Pulmonary artery endothelial cell (primary cell): ENCODE measurements around the gene PIF1. TPM values are rescaled to one million over a fixed set of nuclear protein-coding genes. Genes with fewer than 3 reads are reported as not detected.

Source experiments
- DNase-seq: peaks from one replicate; pipeline ENCODE4 v3.0.0-alpha.2; 2011; ENCODE audit warnings: low read depth, low spot score
- total RNA-seq: library from RNA; depleted of rRNA; stranded (reverse); fragments of >200 nt; gene quantifications from 2 replicates; pipeline ENCODE4 v1.2.3, GENCODE V29; 2014

PIF1 gene, protein sequence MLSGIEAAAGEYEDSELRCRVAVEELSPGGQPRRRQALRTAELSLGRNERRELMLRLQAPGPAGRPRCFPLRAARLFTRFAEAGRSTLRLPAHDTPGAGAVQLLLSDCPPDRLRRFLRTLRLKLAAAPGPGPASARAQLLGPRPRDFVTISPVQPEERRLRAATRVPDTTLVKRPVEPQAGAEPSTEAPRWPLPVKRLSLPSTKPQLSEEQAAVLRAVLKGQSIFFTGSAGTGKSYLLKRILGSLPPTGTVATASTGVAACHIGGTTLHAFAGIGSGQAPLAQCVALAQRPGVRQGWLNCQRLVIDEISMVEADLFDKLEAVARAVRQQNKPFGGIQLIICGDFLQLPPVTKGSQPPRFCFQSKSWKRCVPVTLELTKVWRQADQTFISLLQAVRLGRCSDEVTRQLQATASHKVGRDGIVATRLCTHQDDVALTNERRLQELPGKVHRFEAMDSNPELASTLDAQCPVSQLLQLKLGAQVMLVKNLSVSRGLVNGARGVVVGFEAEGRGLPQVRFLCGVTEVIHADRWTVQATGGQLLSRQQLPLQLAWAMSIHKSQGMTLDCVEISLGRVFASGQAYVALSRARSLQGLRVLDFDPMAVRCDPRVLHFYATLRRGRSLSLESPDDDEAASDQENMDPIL
- 8.8 and 14.7 TPM in 2 replicates for total RNA-seq

DNA sequence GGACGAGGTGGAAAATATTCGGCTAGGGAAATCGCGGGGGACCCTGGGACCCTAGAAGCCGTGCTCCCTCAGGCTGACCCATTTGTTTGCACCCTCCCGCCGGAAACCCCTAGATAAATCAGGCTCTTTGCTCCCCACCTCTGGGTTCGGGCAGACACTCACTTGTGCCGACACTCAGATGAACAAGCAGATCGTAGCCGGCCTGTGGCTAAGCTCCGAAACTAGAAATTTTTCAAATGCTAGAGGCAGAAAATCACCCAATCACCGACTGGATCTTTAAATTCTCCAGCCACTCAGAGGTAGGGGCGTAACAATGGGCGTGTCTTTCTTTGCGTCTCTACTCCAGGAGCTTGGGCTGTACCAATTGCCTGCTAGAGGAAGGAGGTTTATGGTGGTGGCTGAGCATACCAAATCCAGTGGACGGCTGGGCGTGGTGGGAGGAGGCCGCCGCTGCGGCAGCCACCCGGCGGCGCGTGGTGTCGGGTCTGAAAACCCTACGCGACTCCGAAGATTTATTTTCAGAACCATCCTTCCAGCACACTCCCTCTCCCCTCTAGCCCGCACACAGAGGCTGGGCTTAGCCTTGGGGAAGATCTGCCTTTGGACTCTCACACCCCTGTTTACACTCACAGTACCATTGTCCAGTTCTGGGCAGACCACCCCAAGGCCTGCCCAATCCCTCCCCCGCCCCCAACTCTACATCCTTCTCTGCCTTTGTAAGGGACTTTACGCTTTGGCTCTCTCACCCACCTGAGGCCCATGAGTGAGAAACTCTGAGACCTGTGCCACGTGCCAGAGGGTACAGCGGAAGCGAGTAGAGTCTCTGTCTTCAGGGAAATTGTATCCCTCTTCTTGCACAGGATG lies at the start of gene PIF1:
PIF1 (minus strand) TSS at position 217 of the 864 bp plus-strand sequence. CDS start 1,312 bp downstream, outside the sequence.
- peak; percentile 96 for DNase-seq

DNA sequence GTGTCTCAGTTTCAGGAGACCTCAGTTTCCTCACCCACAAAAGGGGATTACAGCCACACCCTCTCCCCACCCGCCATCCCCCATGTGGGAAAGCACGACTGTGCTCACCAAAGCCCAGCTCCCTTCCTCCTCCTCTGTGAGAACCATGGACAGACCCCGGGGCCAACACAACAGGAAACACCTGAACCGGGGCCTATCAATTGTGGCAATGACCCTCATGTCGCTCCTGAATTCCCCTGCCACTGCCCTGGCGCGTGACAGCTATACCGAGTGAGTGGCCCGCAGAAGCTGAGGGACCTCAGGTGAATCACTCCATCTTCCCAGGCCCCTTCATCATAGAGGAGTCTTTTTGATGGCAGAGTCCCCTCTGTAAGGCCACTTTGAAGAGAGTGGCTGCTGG lies 44.9 kb upstream of the PIF1 start:
- DNase-seq, result no peak

DNA sequence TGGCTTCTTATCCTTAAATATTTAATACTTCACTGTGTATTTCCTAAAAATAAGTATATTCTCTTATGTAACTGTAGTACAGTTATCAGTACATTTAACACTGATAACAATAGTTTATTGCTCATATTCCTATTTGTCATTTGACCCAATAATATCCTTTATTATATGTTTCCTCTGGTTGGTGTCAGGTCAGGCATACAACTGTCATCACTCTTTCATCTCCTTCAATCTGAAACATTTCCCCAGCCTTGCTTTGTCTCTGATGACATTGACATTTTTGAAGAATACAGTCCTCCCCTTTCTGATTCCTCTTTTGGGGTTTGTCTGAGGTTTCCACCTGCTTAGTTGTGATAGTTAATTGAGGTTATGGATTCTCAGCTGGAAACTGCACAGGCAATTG lies 44.1 kb upstream of the PIF1 start:
- no peak for DNase-seq

DNA sequence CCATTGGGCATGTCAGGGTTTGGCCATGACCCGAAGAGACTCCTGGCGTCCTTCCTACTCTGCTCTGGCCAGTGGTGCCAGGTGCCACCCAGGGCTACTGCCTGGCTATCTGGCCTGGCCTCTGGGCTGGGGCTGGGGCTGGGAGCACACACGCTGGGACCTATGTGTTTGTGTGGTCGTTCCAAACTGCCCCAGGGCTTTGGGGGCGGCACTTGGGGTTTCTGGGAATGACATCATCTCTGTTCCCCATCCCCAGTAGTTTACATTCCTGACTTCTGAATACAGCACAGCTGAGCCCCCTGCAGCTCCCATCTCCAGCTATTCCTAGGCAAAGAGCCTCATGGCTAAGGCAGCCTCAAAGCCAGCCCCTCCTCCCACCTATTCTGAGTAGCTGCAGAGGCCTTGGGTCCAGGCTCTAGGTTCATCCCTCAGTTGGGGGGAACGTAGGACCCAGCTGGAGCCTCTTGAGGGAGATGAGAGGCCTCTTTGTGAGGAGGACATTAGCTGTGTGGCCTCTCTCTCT lies 40.6 kb upstream of the PIF1 start:
- no peak for DNase-seq

DNA sequence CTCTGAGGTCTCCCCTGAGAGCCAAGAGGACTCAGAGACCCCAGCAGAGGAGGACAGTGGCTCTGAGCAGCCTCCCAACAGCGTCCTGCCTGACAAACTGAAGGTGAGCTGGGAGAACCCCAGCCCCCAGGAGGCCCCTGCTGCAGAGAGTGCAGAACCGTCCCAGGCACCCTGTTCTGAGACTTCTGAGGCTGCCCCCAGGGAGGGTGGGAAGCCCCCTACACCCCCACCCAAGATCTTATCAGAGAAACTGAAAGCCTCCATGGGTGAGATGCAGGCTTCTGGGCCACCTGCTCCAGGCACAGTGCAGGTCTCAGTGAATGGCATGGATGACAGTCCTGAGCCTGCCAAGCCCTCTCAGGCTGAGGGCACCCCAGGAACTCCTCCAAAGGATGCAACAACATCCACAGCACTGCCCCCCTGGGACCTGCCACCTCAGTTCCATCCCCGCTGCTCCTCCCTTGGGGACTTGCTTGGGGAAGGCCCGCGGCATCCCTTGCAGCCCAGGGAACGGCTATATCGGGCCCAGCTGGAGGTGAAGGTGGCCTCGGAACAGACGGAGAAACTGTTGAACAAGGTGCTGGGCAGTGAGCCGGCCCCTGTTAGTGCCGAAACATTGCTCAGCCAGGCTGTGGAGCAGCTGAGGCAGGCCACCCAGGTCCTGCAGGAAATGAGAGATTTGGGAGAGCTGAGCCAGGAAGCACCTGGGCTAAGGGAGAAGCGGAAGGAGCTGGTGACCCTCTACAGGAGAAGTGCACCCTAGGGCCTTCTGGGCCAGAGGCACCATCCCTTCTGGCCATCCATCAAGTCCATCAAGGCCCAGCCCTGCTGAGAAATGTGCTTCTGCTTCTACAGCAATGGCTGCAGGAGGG lies 39.9 kb upstream of the PIF1 start:
- DNase-seq, result no peak

DNA sequence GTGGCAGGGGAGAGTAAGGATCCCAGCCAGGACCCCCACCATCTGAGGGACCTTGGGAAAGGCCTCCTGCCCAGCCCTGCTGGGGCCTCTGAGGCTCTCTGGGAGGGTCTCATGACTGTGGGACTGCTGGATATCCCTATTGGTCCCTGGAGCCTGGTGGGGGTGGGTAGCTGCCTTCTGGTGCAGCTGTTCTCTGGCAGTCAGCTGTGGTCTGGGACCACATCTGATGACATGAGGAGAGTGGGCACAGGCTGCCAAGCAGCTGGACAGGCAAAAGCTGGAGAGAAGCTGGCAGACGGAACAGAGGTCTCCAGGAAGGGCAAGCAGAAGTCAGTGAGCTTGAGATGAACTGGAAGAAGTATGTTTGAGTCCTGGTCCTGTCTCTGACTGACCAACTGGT lies 38.6 kb upstream of the PIF1 start:
- DNase-seq, result no peak

DNA sequence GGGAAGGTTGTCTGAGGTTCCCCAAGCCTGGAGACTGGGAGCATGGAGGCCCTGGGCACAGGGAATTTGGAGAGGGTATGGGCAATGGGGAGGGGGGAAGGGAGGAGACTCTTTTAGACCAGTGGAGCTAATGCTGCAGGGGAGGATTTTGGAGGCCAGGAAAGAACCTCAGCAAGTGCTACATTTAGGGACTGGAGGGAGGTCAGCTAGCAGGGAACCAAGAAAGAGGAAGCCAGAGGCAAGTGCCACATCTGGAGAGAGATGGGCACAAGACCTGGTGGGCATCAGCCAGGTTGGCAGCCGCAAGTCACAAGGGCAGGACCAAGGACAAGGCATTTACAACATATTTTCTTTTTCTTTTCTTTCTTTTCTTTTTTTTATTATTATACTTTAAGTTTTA lies 37.0 kb upstream of the PIF1 start:
- DNase-seq, result no peak

DNA sequence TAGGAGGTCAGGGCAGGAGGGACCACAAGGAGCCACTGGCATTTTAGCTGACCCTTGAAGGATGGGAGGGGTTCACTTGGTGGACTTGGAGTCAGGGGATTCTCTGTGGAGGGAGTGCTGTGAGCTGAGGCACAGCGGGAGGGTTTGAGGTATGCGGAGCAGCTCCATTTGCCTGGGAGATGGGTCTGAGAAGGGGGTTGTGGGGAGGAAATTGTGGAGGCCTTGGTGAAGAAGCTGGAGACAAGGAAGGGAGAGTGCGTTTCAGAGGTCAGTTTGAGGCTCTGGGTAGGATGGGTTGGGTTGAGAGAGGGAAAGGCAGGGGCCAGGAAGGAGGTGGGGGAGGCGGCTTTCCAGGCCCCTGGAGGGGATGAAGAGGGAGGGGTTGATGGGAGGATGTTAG lies 36.5 kb upstream of the PIF1 start:
- DNase-seq, result no peak

DNA sequence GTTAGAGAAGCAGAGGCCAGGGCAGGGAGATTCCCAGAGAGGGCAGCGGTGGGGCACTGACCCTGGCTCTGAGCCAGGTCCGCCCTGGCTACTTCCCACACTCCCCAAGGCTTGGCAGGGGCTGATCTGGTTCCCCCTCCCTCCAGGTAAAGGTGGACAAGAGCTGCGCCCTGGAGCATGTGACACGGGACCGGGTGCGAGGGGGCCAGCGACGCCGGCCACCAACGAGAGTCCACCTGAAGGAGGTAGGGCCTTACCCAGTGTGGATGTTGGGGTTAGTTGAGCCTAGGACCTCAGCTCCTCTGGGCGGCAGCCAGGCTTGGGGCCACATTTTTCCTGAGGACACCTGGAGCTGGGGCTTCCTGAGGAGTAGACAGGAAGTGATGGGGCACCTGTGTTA lies 35.9 kb upstream of the PIF1 start:
- no peak for DNase-seq

DNA sequence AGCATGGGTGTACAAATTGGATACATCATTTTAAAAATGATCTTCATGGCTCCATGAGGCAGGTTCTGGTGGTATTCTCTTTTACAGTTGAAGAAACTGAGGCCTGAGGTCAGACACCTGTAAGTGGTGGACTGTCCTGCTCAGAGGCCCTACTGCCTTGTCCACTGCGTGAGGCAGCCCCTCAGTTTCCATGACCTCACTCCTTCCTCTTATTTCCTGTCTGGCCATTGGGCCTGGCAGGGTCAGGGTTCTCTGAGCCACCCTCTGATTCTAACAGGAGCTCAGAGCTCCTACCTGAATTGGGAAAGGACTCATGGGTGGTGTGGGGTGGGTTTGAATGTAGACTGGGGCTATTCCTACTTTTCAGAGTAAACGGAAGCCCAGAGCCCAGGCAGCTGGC lies 33.8 kb upstream of the PIF1 start:
- no peak for DNase-seq

DNA sequence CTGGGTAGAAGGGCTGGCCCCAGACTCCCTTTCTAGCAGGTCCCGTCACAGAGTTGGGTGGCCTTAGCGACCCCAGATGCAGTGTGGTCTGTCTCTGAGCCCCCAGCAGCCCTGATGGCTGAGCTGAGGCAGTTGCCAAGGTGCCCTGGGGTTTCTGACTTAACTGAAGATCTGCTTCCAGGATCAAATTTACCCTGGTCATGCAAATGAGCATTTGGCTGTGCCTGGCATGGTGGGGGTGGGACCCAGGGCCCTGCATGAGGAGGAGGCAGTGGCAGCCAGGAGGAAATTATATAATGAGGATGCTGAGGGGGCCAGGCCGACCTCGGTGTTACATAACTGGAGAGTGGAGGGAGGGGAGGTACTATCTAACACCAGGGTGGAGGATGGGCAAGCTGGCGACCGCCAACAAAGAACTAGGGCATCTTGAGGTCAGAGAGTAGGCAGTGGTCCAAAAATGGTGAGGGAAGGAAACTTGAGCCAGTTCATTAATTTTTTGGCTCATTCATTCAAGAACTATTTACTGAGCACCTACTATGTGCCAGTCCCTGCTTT lies 32.7 kb upstream of the PIF1 start:
- DNase-seq, result no peak

DNA sequence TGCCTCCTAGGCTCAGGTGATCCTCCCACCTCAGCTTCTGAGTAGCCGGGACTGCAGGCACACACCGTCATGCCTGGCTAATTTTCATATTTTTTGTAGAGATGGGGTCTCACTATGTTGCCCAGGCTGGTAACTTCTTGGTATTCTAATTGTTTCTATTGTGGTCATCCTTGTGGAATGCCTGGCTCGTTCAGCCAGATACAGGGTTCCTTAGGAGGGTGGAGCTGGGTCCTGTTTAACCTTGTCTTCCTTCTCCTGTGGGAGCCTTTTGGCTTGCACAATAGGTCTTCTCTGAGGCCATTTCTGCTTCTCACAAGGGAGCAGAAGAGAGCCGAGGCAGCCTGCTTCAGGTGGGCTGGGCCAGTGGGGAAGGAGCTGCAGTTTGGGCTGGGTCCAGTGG lies 32.0 kb upstream of the PIF1 start:
- DNase-seq, result no peak

DNA sequence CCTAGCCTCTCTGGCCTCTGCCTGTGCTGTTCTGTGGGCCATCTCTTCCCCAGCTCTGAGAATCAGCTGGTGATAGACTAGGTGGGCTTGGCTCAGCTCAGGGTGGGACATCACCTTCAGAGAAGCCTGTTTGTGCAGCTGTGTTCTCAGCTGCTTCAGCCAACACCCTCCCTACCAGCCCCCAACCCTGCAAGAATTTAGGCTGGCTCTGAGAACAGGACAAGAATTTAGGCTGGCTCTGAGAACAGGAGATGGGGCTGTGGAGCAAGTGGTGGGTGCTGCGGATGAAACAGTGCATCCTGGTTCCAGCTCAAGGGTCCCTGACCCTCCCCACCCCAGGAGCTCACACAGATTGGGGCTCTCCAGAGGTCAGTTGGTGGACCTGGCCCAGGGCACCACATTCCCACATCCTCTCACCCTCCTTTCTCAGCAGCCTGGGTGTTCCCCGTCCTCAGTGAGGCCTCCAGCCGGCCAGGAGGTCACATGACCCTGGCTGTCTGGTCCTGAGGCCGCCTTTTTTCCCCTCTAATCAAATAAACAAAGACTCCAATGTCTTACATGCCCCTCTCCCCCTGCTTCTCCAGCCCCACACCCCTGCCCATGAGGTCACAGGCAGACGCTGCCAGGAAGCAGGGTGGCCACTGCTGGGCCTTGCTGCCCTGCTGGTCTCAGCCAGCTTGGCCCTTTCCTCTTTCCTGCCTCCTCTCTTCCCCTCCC lies 31.1 kb upstream of the PIF1 start:
- DNase-seq, result no peak

DNA sequence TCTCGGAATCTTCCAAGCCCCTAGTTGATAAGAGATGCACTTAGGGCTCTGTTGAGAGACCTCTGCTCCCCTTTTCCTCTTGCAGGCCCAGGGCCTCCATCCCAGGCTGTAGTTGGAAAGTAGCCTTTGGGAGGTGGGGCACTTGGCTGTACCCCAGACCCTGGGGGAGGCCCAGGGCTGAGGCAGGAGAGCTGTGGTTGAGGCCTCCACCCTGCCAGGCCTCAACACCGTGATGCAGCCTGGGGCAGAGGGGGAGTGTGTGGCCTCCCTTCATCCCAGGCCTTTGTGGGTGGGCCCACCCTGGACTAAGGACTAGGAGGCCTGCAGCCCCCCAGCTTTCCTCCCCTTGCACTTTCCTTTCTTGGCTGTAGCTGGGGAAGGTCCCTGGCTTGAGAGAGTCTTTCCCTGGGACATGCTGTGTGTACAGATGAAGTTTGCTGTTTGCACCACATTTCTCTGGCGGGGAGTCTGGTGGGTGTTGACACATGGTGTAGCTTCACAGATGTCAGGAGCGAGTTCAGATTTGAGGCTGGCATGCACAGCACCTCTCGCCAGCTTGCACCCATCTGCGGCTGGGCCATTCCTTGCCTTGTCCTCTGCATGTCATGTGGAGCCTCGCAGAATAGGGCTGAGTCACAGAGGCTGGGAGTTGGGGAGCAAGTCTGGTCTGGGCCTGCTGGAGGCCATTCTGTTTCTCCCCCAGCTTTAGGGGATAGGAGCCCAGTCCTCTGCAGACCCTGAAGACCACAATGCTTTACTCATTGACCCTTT lies 29.9 kb upstream of the PIF1 start:
- no peak for DNase-seq

DNA sequence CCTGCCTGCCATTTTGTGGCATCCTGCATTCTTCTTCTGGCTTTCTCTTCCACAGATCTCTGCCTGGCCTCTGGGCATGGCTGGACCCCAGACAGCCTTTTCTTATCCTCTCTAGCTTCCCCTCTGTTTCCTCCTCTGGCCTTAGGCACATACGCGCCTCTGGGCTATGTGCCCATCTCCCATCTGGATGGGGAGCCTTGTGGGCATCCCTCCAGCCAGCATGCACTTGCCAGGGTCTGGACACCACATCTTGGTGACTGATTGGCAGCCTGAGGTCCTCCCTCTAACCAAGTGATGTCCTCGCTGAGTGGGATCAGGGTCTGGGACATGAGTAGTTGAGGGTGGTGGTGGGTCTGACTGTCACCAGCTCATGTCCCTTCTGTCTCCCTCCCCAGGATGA lies 29.1 kb upstream of the PIF1 start:
- DNase-seq, result no peak

DNA sequence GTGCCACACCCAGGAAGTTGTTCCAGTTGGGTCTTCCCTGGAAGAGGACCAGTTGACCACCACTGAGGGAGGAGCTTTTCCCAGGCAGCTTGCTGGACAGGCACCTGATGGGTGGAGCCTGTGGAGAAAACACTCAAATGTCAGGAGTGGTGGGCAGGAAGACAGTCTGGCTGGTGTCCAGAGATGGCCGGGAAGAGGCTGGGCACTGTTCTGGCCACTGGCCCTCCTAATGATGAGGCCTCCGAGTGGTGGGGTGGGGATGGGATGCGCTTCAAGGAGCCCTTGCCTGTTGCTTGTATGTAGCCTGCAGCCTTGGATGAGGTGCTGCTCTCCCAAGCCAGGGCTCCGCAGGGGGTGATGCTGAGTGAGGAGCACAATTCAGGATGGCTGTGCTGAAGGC lies 28.6 kb upstream of the PIF1 start:
- no peak for DNase-seq

DNA sequence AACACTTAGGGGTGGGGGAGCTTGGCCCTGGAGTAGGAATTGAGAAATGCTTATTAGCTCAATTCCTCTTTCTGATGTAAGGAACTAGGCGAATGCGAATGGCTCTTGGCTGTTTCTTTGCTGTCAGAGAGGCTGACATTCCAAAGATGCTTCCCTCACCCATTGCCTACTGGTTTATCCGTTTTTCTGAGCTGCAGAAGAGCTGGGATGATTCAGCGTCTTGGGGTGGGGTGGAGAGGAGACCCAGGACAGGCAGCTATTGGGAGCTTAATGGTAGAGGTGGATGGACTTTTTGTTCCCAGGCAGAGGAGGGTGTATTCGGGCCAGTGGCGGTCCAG lies 26.0 kb upstream of the PIF1 start:
- no peak for DNase-seq

DNA sequence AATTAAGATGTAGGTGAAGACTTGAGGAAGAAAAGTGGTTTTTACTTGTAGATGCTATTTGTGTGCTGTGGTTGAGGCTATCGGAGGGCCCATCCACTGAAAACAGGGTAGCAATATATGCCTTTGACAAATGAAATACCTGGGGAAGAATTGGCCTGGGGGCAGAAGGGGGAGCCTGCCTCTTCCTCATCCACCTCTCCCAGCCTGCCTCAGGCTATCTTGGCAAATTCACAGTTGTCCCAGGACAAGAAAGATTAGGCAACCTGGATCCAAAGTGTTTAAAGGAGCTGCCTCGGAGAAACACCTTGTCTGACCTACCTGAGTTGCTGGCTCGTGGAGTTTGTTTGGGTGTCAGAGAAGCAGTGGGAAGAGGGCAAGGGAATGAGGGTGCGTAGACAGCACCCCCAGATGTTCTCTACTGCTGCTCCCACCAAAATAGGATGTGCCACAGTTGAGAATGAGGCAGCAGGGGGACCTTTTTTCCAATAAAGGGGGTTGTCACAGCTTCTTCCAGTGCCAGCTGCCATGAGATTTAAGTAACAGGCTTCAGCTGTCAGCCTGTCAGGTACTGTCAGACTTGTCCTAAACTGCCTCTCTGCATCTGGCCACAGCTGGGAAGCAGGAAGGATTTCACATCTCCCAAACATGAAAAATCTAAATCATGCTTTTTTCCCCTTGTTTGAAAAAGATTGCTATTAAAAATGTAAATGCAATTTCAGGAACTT lies 25.5 kb upstream of the PIF1 start:
- DNase-seq, result no peak
